ENCODE results near the gene LIN37.

DNA sequence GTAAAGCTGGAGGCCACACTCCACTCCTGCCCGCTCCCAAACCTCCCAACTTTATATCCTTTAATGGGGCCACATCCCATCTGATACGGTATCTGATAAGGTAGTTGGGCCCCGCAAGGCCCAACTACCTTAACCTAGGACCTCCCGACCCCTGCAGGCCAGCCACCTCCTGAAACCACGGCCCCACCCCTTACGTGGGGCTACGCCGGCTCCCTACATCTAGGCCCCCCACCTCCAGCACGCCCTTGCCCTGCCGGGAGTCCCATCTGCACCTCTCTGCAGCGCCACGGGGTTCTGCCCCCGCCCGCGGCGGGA is 8.3 kb upstream of the LIN37 start:
- TF ChIP-seq, protein P1, sequence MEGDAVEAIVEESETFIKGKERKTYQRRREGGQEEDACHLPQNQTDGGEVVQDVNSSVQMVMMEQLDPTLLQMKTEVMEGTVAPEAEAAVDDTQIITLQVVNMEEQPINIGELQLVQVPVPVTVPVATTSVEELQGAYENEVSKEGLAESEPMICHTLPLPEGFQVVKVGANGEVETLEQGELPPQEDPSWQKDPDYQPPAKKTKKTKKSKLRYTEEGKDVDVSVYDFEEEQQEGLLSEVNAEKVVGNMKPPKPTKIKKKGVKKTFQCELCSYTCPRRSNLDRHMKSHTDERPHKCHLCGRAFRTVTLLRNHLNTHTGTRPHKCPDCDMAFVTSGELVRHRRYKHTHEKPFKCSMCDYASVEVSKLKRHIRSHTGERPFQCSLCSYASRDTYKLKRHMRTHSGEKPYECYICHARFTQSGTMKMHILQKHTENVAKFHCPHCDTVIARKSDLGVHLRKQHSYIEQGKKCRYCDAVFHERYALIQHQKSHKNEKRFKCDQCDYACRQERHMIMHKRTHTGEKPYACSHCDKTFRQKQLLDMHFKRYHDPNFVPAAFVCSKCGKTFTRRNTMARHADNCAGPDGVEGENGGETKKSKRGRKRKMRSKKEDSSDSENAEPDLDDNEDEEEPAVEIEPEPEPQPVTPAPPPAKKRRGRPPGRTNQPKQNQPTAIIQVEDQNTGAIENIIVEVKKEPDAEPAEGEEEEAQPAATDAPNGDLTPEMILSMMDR (IDR thresholded peaks at IDR 0.05) = no peak
- peak in 1 of 2 donors; percentile 33 for TF ChIP-seq POLR2A (IDR thresholded peaks at IDR 0.05)

All from adrenal gland (tissue), 5 donors.